ENCODE results near the gene MOCS3.

DNA sequence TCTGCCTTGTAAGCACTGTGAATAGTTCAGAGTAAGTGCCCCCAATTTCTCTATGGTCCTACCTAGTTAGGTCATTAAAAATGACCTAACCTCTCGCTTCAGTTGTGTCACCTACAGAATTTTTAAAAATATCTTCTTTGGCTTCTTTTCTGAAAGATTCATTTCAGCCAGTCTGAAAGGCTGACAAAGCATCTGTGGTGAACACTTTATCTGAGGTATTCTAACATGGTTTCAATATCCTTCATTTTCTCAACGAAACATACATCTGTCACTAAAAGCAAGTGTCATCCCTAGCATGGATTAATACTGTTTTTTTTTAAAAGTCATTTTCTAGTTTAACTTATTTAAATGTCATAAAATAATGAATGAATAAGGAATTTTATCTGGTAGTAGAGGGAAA lies 5.4 kb upstream of the MOCS3 start:
- TF ChIP-seq, protein P1, sequence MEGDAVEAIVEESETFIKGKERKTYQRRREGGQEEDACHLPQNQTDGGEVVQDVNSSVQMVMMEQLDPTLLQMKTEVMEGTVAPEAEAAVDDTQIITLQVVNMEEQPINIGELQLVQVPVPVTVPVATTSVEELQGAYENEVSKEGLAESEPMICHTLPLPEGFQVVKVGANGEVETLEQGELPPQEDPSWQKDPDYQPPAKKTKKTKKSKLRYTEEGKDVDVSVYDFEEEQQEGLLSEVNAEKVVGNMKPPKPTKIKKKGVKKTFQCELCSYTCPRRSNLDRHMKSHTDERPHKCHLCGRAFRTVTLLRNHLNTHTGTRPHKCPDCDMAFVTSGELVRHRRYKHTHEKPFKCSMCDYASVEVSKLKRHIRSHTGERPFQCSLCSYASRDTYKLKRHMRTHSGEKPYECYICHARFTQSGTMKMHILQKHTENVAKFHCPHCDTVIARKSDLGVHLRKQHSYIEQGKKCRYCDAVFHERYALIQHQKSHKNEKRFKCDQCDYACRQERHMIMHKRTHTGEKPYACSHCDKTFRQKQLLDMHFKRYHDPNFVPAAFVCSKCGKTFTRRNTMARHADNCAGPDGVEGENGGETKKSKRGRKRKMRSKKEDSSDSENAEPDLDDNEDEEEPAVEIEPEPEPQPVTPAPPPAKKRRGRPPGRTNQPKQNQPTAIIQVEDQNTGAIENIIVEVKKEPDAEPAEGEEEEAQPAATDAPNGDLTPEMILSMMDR (IDR thresholded peaks at IDR 0.05; ENCODE audit: extremely low read depth in 1 of 2, insufficient read depth in 1 of 2, low read depth in 1 of 2, low read length in 2 of 2) = no peak
- TF ChIP-seq POLR2A (IDR thresholded peaks at IDR 0.05; ENCODE audit: low read depth, low read length) (no peak), GATA2 (IDR thresholded peaks at IDR 0.05; ENCODE audit: insufficient read depth, insufficient read length, low read depth, low read length) (no peak), EZH2 (IDR thresholded peaks at IDR 0.05; ENCODE audit: borderline replicate concordance, low read depth, low read length, severe bottlenecking) (no peak), POLR2AphosphoS5 (IDR thresholded peaks at IDR 0.05; ENCODE audit: insufficient read depth, low read depth, low read length) (no peak), JUN (IDR thresholded peaks at IDR 0.05; ENCODE audit: borderline replicate concordance, insufficient read depth, insufficient read length, low read depth) (no peak), FOS (IDR thresholded peaks at IDR 0.05; ENCODE audit: borderline replicate concordance, insufficient read depth, low read length) (no peak), MYC (IDR thresholded peaks at IDR 0.05; ENCODE audit: low read depth, low read length) (no peak)
- TF ChIP-seq, protein P2, sequence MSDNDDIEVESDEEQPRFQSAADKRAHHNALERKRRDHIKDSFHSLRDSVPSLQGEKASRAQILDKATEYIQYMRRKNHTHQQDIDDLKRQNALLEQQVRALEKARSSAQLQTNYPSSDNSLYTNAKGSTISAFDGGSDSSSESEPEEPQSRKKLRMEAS (IDR thresholded peaks at IDR 0.05; ENCODE audit: insufficient read depth, insufficient read length) = no peak
